ENCODE measurements around the gene INF2.

The INF2 gene

DNA sequence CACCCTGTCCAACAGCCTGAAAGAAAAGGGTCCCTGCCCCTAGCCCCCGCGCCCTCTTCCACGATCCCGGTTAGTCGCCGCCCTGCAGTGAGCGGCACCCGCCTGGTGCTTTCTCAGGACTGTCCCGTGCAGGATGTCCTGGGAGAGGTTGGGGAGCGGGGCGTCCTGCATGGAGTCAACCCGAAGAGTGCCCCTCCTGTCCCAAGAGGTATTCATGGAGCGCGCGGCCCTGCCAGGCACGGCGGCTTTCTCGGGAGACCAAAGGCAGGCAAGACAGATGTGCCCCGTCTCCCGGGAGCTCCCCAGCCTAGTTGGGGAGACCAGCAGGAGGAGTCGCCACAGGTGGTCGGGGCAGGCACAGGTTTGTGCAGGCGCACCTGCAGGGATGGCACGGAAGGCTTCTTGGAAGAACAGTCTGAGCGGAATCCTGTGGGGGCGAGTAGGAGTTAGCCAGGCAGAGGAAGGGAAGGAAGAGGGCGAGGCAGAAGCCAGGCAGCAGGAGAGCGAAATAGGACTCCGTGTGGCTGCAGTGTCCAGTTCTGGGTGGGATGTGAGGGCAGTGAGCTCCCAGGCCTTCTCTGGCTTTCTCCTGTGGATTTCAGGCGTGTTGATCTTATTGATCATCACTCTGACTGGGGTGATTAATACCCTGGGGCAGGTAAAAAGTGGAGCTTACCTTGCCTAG is 64.3 kb downstream of the INF2 start:
- no peak for DNase-seq (ENCODE audit: low read depth)
- TF ChIP-seq, protein P1, sequence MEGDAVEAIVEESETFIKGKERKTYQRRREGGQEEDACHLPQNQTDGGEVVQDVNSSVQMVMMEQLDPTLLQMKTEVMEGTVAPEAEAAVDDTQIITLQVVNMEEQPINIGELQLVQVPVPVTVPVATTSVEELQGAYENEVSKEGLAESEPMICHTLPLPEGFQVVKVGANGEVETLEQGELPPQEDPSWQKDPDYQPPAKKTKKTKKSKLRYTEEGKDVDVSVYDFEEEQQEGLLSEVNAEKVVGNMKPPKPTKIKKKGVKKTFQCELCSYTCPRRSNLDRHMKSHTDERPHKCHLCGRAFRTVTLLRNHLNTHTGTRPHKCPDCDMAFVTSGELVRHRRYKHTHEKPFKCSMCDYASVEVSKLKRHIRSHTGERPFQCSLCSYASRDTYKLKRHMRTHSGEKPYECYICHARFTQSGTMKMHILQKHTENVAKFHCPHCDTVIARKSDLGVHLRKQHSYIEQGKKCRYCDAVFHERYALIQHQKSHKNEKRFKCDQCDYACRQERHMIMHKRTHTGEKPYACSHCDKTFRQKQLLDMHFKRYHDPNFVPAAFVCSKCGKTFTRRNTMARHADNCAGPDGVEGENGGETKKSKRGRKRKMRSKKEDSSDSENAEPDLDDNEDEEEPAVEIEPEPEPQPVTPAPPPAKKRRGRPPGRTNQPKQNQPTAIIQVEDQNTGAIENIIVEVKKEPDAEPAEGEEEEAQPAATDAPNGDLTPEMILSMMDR (IDR thresholded peaks at IDR 0.05; ENCODE audit: low read depth, low read length, missing control alignments), result no peak
- H3K4me3 ChIP-seq (ENCODE audit: low read depth, low read length), result peak overlapping the region; percentile 70

DNA sequence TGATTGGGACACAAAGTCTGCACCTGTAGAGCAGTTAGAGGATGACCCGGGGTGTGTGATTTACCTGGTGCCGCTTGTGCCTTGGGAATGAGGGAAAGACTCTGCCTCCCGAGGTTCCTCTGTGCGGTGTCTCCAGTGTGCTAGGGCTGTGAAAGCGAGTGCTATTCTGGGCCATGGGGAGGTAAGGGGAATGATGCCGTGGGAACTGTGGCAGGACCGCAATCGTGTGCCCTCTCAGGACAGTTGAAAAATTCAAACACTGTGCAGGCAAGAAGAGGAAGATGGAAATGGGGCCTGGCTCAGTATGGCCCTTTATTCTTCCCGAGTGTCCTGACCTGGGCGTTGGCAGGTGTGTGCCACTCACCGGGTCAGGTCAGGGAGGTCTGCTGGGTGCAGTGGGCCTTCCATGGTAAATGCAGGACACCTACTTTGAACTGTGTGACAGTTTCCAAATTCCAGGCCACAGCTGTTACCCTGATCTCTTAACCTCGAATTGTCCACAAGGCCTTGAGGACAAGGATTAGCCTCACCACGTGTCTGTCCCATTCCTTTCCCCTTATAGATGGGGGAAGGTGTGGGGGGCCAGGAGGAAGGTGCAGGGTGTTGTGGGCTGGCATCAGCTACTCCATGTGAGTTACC is 64.9 kb downstream of the INF2 start:
- TF ChIP-seq, protein P1 (IDR thresholded peaks at IDR 0.05; ENCODE audit: low read depth, low read length, missing control alignments), result no peak
- H3K4me3 ChIP-seq (ENCODE audit: low read depth, low read length), result peak overlapping the region; percentile 70
- DNase-seq (ENCODE audit: low read depth), result no peak

DNA sequence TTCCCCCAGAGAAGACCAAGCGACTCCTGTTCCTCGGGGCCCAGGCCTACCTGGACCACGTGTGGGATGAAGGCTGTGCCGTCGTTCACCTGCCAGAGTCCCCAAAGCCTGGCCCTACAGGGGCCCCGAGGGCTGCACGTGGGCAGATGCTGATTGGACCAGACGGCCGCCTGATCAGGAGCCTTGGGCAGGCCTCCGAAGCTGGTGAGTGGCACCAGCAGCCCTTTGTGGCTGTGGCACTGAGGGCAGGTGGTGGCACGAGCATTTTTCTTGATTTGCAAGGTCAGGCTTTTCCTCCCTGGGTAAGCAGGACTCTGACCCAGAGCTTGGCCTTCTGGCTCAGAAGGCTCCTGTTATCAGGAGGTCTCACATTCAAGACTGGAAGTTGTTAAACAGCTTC is 66.2 kb downstream of the INF2 start:
- DNase-seq (ENCODE audit: low read depth), result no peak
- TF ChIP-seq, protein P1 (IDR thresholded peaks at IDR 0.05; ENCODE audit: low read depth, low read length, missing control alignments), result no peak
- H3K4me3 ChIP-seq (ENCODE audit: low read depth, low read length), result no peak overlapping the region

DNA sequence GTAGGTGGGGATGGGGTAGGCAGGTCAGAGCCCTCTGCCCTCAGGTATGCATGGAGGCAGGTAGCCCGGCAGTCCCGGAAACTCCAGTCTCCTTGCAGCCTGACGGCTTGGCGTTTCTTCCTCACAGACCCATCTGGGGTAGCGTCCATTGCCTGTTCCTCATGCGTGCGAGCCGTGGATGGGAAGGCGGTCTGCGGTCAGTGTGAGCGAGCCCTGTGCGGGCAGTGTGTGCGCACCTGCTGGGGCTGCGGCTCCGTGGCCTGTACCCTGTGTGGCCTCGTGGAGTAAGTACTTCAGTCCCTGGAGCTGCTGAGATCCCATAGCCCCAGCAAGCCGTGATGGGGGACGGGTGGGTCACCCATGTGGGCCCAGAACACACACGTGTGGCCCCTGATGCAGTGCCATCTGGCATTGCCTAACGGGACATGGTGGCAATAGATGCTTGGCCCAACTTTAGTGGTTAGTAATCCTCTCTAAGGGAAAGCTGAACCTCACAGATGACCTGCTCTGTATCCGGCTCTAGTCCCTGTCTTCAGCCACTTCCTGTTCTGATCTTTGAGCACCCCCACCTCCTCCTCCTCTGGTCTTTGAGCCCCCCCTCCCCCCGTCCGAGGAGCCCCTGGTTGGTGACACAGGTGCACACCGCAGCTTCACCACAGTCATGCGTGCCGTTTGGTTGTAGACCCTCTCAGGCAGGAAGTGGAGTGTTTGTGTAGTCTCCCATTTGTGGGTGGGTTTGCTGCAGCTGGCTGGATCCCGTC is 67.2 kb downstream of the INF2 start:
- TF ChIP-seq, protein P1 (IDR thresholded peaks at IDR 0.05; ENCODE audit: low read depth, low read length, missing control alignments), result no peak
- H3K4me3 ChIP-seq (ENCODE audit: low read depth, low read length), result no peak overlapping the region
- DNase-seq (ENCODE audit: low read depth), result no peak

DNA sequence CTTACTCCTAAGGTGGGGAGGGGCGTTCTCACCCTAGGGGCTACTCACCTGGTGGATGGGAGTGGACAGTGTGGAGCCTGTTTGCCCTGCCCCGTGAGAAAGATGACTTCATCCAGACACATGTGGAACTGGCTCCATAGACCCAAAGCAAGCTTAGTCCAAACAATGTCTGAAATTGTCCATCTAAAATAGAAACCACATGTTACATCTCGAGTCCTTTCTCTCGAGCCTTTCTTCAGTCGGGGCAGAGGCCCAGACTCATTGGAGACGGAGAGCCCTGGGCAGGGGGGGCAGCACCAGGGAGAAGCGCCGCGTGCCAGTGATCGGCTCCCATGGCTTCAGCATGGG is 67.8 kb downstream of the INF2 start:
- DNase-seq (ENCODE audit: low read depth), result no peak
- TF ChIP-seq, protein P1 (IDR thresholded peaks at IDR 0.05; ENCODE audit: low read depth, low read length, missing control alignments), result no peak
- no peak overlapping the region for H3K4me3 ChIP-seq (ENCODE audit: low read depth, low read length)

DNA sequence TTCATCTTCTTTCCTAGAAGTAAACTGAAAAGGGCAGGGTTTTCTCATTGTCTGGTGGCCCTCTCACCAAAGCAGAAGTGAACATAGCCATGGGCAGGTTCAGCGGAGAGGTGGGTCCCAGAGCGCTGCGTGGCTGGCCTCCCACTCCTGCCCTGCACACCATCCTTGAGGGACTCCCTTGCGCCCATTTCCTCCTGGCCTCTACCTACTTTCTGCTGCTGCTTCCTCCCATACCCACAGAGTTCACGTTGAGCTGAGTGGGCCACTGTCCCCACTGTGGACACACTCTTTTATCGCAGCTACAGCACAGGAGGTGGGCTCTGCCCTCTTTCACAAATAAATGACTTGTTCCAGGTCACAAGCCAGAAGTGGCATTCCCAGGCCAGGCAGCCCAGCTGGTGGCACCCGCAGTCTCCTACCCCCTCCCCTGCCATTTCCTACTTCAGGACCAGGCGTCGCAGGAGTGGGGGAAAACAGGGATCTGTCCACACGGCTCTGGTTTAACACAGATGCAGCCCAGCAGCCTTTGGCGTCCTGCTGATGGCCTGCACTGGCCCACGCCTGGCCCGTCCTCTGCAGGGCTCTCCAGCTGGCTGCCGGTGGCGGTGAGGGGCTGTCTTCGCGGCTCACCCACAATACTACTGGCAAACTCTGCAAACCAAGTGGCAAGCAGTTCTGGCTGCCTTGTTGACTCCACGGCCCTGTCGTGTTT is 68.4 kb downstream of the INF2 start:
- DNase-seq (ENCODE audit: low read depth), result no peak
- no peak overlapping the region for H3K4me3 ChIP-seq (ENCODE audit: low read depth, low read length)
- TF ChIP-seq, protein P1 (IDR thresholded peaks at IDR 0.05; ENCODE audit: low read depth, low read length, missing control alignments), result no peak
